Glomerular visceral epithelial cell (primary cell): ENCODE results near the gene HSD17B14.
"Not testable (repeated sequence)": the region's sequence is repeated elsewhere in the genome, so short reads cannot be mapped to it uniquely, and the experiment has no call there.

Experiments used
- DNase-seq: peaks from one replicate; pipeline ENCODE4 v3.0.0-alpha.2; 2016; ENCODE audit errors: extremely low spot score

HSD17B14 gene

GRCh38 chr19:48836089-48837017 lies at the start of gene HSD17B14:
HSD17B14 (minus strand) TSS chr19:48836491; CDS start chr19:48836411, 80 bp downstream.
- DNase-seq = no peak

- no peak for DNase-seq
These were observed 47.4 kb upstream of the HSD17B14 start for GRCh38 chr19:48883726-48884125.

GRCh38 chr19:48881741-48882657 lies 45.7 kb upstream of the HSD17B14 start:
- DNase-seq = no peak

GRCh38 chr19:48879696-48880095 lies 43.4 kb upstream of the HSD17B14 start:
- not testable (repeated sequence) for DNase-seq

- DNase-seq = no peak
These were observed 42.8 kb upstream of the HSD17B14 start for GRCh38 chr19:48879025-48879637.

GRCh38 chr19:48878196-48879024 lies 42.1 kb upstream of the HSD17B14 start:
- peak; percentile 25 for DNase-seq

- no peak for DNase-seq
These were observed 41.5 kb upstream of the HSD17B14 start for GRCh38 chr19:48877855-48878195.

GRCh38 chr19:48876043-48876981 lies 40.0 kb upstream of the HSD17B14 start:
- peak; percentile 60 for DNase-seq

- DNase-seq = peak; percentile 80
These were observed 38.2 kb upstream of the HSD17B14 start for GRCh38 chr19:48874303-48875135.

GRCh38 chr19:48873476-48874302 lies 37.4 kb upstream of the HSD17B14 start:
- no peak for DNase-seq

GRCh38 chr19:48872884-48873475 lies 36.7 kb upstream of the HSD17B14 start:
- peak; percentile 94 for DNase-seq

GRCh38 chr19:48872182-48872883 lies 36.0 kb upstream of the HSD17B14 start, which contains the start of gene PPP1R15A:
PPP1R15A (plus strand) TSS chr19:48872421; CDS start chr19:48873234, 813 bp downstream.
- peak; percentile 98 for DNase-seq

- DNase-seq = not testable (repeated sequence)
These were observed 35.3 kb upstream of the HSD17B14 start for GRCh38 chr19:48871471-48872181.

GRCh38 chr19:48870048-48870447 lies 33.8 kb upstream of the HSD17B14 start:
- DNase-seq = no peak

GRCh38 chr19:48868114-48868886 lies 32.0 kb upstream of the HSD17B14 start, which contains the start of gene PLEKHA4:
PLEKHA4 (minus strand) TSS chr19:48868617; CDS start chr19:48867620, 997 bp downstream.
- peak; percentile 53 for DNase-seq
